ENCODE results near the gene FKBP5. TPM values are rescaled to one million over a fixed set of nuclear protein-coding genes. Genes with fewer than 3 reads are reported as not detected.
A peak's percentile ranks its signal among the peaks of the same experiment; 100 is the strongest.

Gene FKBP5
- total and polyA plus RNA-seq, 9 of the 15 experiments (the other 6 are each of a cell fraction or from before 2014, with no cell fraction given), result 32.7 to 151 (median 75.0) TPM

DNA sequence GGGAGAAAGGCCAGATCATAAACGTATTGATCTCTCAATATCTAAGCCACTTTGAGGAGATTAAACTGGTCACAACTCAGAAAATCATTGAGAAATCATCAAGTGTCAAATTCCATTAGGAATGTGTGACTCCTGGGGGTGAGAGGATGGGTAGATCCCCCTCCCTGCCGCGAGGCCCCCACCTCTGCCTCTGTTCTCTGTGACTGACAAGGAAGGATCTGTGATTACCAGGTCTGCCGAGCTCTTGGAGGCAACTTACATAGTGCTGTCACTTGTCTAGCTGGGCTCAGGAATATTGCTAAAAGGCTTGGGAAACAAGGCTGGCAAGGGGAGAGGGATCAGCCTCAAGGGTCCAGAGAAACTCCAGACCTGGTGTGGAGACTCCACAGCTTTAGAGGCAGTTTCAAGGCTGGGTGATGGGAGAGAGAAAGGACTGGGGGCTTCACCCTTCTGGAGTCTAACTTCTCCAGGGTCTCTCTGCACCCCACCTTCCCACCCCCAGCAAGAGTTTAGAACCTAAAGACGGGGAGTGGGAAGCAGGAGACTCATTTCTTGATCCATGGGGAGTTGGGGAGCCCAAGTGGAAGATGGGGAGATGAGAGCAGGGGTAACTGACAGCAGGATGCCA, 36.5 kb upstream of the FKBP5 start:
- H3K36me3 ChIP-seq (ENCODE audit: control insufficient read depth, insufficient read depth, low read length), result no peaks in the 10 kb centered on the region
- ChIA-PET CTCF (ENCODE audit: low intra/inter-chr PET ratio) (no interaction called here), POLR2A (interaction anchor here (0.6 to 1.9 kb wide), 7 partner anchors 9 to 127 kb away, joined by 3 to 5 read pairs (median 4); no protein-coding TSS in a partner anchor)
- no TSS peak for BruUV-seq (replicated peaks)
- 34% methylated on average over 5 of the region's 5 CpGs for WGBS (ENCODE audit: insufficient coverage, low coverage, missing lambda C conversion rate)
- intact Hi-C loops (cut with micrococcal nuclease), result no loop called here
- H3K9ac ChIP-seq (ENCODE audit: insufficient read depth in 1 of 2, low read depth in 2 of 2, low read length in 2 of 2), result peak overlapping the region in 1 of 2 experiments; percentile 79; a peak in 1 of 4 replicates
- no peak for ATAC-seq
- H3K4me3 ChIP-seq, result no peak overlapping the region
- H2AFZ ChIP-seq (ENCODE audit: low read depth, low read length), result peak overlapping the region; percentile 73
- no peak overlapping the region for H3K27ac ChIP-seq (ENCODE audit: extremely low read depth, low read depth, low read length)
- H3K4me1 ChIP-seq (replicated peaks in 1 of 2; ENCODE audit: control insufficient read depth in 2 of 2, insufficient read depth in 2 of 2, low read length in 2 of 2), result peaks cover 52 to 59% of the 10 kb centered on the region in 2 experiments
- H3K9me3 ChIP-seq (replicated peaks; ENCODE audit: control insufficient read depth, insufficient read depth, low read depth, low read length), result no peaks in the 10 kb centered on the region
- H3K9me1 ChIP-seq (ENCODE audit: control insufficient read depth, insufficient read depth, low read length), result no peaks in the 10 kb centered on the region
- FAIRE-seq, result no peak
- peak in 1 of 4 experiments; percentile 5 for DNase-seq (ENCODE audit: extremely low read depth in 1 of 4, low spot score in 3 of 4)
- no peak overlapping the region for H3K4me2 ChIP-seq (ENCODE audit: insufficient read depth, low read length)
- H3K27me3 ChIP-seq (ENCODE audit: control insufficient read depth in 2 of 2, insufficient read depth in 2 of 2, low read length in 2 of 2), result no peaks in the 10 kb centered on the region
- in situ Hi-C loops (cut with MboI), result no loop called here
- H3K79me2 ChIP-seq (ENCODE audit: control insufficient read depth, insufficient read depth, low read length), result no peaks in the 10 kb centered on the region; the same call in 2 of the 3 replicates
- no peaks in the 10 kb centered on the region for H4K20me1 ChIP-seq (replicated peaks; ENCODE audit: control insufficient read depth, insufficient read depth, low read length)
- TF ChIP-seq HLTF (IDR thresholded peaks at IDR 0.05), result no peak
- no peak for TF ChIP-seq ZNF780A (CRISPR knock-in tag; IDR thresholded peaks at IDR 0.05)
- no peak for TF ChIP-seq ZKSCAN8 (CRISPR knock-in tag; IDR thresholded peaks at IDR 0.05)
- TF ChIP-seq POLR2AphosphoS2 (IDR thresholded peaks at IDR 0.05; ENCODE audit: low read length), result no peak
- no peak for TF ChIP-seq ZC3H4 (CRISPR knock-in tag; IDR thresholded peaks at IDR 0.05; ENCODE audit: borderline replicate concordance)
- TF ChIP-seq CBX3 (IDR thresholded peaks at IDR 0.05; ENCODE audit: borderline replicate concordance in 1 of 2, low read length in 2 of 2), result no peak
- TF ChIP-seq, protein P1, sequence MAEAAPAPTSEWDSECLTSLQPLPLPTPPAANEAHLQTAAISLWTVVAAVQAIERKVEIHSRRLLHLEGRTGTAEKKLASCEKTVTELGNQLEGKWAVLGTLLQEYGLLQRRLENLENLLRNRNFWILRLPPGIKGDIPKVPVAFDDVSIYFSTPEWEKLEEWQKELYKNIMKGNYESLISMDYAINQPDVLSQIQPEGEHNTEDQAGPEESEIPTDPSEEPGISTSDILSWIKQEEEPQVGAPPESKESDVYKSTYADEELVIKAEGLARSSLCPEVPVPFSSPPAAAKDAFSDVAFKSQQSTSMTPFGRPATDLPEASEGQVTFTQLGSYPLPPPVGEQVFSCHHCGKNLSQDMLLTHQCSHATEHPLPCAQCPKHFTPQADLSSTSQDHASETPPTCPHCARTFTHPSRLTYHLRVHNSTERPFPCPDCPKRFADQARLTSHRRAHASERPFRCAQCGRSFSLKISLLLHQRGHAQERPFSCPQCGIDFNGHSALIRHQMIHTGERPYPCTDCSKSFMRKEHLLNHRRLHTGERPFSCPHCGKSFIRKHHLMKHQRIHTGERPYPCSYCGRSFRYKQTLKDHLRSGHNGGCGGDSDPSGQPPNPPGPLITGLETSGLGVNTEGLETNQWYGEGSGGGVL (CRISPR knock-in tag; IDR thresholded peaks at IDR 0.05), result no peak
- TF ChIP-seq, protein P2, sequence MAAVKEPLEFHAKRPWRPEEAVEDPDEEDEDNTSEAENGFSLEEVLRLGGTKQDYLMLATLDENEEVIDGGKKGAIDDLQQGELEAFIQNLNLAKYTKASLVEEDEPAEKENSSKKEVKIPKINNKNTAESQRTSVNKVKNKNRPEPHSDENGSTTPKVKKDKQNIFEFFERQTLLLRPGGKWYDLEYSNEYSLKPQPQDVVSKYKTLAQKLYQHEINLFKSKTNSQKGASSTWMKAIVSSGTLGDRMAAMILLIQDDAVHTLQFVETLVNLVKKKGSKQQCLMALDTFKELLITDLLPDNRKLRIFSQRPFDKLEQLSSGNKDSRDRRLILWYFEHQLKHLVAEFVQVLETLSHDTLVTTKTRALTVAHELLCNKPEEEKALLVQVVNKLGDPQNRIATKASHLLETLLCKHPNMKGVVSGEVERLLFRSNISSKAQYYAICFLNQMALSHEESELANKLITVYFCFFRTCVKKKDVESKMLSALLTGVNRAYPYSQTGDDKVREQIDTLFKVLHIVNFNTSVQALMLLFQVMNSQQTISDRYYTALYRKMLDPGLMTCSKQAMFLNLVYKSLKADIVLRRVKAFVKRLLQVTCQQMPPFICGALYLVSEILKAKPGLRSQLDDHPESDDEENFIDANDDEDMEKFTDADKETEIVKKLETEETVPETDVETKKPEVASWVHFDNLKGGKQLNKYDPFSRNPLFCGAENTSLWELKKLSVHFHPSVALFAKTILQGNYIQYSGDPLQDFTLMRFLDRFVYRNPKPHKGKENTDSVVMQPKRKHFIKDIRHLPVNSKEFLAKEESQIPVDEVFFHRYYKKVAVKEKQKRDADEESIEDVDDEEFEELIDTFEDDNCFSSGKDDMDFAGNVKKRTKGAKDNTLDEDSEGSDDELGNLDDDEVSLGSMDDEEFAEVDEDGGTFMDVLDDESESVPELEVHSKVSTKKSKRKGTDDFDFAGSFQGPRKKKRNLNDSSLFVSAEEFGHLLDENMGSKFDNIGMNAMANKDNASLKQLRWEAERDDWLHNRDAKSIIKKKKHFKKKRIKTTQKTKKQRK (IDR thresholded peaks at IDR 0.05; ENCODE audit: borderline replicate concordance, low read depth, low read length), result no peak
- TF ChIP-seq SAFB2 (IDR thresholded peaks at IDR 0.05; ENCODE audit: borderline replicate concordance, low read depth, low read length, severe bottlenecking), result no peak
- no peak for TF ChIP-seq SMARCB1 (IDR thresholded peaks at IDR 0.05; ENCODE audit: insufficient read length, low read depth)
- TF ChIP-seq SRSF9 (IDR thresholded peaks at IDR 0.05; ENCODE audit: borderline replicate concordance, low read depth, low read length), result no peak
- TF ChIP-seq ELF1 (tag; IDR thresholded peaks at IDR 0.05), result no peak
- no peak for TF ChIP-seq NCOA1 (IDR thresholded peaks at IDR 0.05; ENCODE audit: low read depth)
- TF ChIP-seq TCFL5 (CRISPR knock-in tag; conservative IDR thresholded peaks at IDR 0.05), result no peak
- TF ChIP-seq ZNF24 (IDR thresholded peaks at IDR 0.05), result no peak
- TF ChIP-seq, protein P3, sequence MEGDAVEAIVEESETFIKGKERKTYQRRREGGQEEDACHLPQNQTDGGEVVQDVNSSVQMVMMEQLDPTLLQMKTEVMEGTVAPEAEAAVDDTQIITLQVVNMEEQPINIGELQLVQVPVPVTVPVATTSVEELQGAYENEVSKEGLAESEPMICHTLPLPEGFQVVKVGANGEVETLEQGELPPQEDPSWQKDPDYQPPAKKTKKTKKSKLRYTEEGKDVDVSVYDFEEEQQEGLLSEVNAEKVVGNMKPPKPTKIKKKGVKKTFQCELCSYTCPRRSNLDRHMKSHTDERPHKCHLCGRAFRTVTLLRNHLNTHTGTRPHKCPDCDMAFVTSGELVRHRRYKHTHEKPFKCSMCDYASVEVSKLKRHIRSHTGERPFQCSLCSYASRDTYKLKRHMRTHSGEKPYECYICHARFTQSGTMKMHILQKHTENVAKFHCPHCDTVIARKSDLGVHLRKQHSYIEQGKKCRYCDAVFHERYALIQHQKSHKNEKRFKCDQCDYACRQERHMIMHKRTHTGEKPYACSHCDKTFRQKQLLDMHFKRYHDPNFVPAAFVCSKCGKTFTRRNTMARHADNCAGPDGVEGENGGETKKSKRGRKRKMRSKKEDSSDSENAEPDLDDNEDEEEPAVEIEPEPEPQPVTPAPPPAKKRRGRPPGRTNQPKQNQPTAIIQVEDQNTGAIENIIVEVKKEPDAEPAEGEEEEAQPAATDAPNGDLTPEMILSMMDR (IDR thresholded peaks at IDR 0.05 in 2 of 3, conservative IDR thresholded peaks at IDR 0.05 in 1 of 3; ENCODE audit: insufficient read depth in 2 of 3, low read depth in 1 of 3, low read length in 3 of 3), result no peak
